GM20431 (cell line): Measurements from ENCODE around the gene NRAP.

ENCODE experiments used
- in situ Hi-C: fragments of 300-500 bp; cut with MseI, MboI; formaldehyde crosslinking; loops from one replicate; pipeline ENCODE4 v1.15.0; 2020; ENCODE audit warnings: low sequenced_read_pairs; ENCODE audit not compliant: unreplicated experiment

Gene NRAP

DNA sequence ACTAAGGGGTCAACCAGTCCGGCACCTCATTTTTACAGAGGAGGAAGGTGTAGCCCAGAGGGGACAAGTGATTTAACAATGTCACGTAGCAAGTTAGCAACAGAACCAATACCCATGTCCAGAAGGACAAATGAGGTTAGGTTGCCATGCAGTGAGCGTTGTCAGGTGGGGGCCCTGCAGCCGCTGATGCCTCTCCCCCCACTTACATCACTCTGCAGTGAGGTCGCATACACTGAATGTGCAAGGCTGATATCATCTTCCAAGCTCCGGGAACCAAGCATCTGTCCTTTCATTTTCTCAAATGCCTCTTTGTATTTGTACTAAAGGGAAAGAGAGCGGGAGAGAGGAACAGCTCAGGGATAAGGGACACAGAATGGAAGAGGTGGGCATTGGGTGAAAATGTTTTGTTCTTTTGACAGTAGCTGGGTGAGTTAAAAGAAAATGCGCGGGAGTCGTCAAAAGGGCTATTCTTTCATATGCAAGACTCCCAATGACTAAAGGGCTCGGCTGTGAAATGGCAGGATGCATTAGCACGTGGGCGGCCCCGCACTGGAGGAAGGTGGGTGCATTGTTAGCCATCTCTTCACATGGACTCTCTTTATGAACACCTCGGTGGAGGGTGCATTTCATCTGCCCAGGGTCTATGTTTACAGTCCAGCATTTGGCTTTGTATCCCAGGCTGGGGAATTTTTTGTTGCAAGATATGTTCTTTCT lies 49.7 kb downstream of the NRAP start:
- in situ Hi-C loops, result no loop called here

- in situ Hi-C loops, result no loop called here
Observed at GRCh38 chr10:113613427-113613826, 50.4 kb downstream of the NRAP start.

- in situ Hi-C loops, result no loop called here
Observed at GRCh38 chr10:113612154-113612553, 51.7 kb downstream of the NRAP start.

DNA sequence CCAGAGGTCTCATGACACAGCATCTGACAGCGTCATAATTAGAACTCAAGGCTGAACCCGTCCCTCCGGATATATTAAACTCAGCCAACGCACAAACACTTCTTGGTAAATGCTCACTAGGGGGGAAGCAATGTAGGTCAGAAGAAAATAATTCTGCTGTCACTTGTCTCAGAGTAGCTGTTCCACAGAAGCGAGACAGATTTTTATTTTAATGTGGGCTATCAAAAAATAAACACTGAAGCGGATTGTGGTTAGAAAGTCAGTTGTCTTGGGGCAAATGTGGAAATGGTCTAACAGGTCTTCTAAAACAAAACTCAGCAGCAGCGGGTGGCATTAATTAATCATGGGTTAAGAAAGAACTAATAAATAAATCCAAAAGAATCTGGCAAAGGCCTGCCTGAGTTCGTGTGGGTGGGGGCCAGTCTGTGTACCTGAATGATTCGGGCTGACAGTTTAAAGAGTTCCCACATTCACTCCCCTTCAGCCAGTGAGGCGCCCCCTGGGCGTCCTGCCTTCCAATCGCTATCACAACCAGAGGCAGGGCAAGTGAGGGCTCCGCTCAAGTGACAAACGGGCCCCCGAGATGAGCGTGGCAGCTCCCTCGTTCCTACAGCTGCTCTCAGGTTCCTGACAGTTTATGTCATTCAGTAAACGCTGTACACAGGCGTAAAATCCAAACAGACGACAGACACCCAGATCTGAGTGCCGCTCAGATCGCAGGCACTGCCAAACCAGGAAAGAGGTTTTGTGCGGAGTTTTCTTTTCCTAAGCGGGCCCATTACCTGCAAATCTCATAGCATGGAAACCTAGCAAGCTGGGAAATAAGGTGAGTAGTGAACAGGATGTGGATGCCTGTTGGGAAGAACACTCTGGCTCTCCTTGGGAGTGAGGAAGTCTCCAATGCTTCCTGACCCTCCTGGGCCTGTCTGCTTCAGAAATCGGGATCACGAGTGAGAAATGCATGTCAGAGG lies 52.9 kb downstream of the NRAP start:
- in situ Hi-C loops, result no loop called here

DNA sequence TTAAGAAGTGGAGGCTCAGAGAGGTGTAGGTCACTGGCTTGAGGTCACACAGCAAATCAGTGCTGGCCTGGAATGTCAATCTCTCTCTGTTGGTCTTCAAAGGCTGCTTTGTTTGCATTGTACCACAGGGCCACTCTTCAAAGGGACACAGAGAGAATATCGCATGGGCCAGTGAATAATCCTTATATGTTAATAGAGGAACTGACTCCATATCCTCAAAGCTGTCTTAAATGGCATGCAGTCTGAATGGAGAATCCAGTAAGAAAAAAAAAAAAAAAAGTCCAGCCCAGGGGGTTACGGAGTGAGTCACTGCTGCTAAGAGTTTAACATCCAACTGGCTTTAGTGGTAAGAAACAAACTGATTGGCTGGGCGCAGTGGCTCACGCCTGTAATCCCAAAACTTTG lies 54.1 kb downstream of the NRAP start:
- in situ Hi-C loops, result no loop called here

- in situ Hi-C loops, result no loop called here
Observed at GRCh38 chr10:113605268-113605978, 58.4 kb downstream of the NRAP start.

- in situ Hi-C loops, result no loop called here
Observed at GRCh38 chr10:113604572-113604971, 59.3 kb downstream of the NRAP start.

DNA sequence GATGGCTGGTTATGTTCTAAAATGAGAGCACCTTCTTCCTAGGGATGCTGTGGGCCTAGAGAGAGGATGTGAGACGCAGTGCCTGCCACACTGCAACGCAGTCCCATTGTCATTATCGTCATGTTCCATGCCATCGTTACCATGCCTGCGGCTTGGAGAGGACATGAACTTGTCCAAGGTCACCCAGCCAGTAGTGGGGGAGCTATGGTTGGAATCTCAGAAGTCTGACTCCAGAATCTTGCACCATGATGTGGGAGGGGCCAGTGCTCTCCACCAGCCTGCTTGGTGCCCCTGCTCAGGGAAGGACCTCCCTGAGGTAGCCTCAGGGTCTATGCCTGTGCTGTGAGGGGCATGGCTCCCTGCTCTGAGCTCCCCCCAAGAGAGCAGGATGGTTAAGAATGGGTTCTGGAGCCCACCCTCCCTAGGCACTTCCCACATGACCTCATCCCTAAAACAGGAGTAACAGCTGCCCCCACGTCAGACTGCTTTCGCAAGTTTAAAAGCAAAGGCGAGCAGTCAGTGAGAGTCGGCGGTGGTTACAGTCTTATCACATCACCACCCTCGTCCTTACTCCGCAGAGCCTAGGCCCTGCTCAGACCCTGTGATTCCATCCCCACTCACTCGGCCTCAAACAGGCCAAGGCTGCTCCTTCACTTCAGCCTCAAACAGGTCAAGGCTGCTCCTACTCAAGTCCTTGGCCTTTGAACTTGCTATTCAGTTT lies 60.6 kb downstream of the NRAP start:
- in situ Hi-C loops, result no loop called here

DNA sequence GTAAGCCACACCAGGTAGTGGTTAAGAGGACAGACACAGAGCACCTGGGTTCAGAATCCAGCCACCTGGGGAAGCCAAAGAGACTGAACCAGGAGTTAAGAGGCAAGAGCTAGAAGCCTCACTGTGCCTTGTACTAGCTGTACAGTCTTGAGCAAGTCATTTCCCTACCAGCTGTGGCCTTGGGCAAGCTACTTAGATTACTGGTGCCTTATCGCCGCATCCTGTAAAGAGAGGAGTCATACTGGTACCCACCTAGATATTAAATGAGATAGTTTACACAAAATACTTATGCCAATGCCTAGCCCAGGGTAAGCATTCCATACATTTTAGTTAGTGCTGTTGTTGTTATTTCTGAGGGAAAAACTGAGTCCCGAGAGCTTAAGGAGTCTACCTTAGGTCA lies 63.3 kb downstream of the NRAP start:
- in situ Hi-C loops, result no loop called here

GRCh38 chr10:113594652-113595051 lies 69.2 kb downstream of the NRAP start:
- in situ Hi-C loops, result no loop called here

DNA sequence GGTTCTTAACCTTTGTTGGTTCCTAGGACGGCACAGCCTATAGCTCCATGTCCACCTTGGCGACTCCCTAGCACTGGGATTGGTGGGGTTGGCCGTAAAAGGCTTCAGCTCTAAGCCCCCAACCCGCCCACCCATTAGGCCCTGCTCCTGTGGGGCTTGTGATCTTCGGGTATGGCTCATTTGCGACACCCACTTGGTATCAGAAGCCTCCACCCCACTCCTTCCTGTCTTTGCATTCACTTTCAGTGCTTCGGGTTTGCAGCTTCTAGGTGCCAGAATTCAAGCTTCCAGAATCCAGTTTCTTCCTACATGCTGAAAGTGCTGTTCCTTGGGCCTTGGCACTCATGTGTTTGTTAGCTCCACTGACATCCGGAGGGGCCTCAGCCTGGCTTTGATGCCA lies 71.5 kb downstream of the NRAP start:
- in situ Hi-C loops, result no loop called here

GRCh38 chr10:113590581-113590980 lies 73.3 kb downstream of the NRAP start:
- in situ Hi-C loops, result no loop called here

- in situ Hi-C loops, result no loop called here
Observed at GRCh38 chr10:113589201-113589770, 74.6 kb downstream of the NRAP start.

- in situ Hi-C loops, result no loop called here
Observed at GRCh38 chr10:113585949-113586348, 77.9 kb downstream of the NRAP start.

- in situ Hi-C loops, result no loop called here
Observed at GRCh38 chr10:113583571-113583970, 80.3 kb downstream of the NRAP start.

- in situ Hi-C loops, result no loop called here
Observed at GRCh38 chr10:113581092-113581491, 82.7 kb downstream of the NRAP start.

- in situ Hi-C loops, result no loop called here
Observed at GRCh38 chr10:113578773-113579172, 85.1 kb downstream of the NRAP start.

- in situ Hi-C loops, result no loop called here
Observed at GRCh38 chr10:113576852-113577251, 87.0 kb downstream of the NRAP start.

DNA sequence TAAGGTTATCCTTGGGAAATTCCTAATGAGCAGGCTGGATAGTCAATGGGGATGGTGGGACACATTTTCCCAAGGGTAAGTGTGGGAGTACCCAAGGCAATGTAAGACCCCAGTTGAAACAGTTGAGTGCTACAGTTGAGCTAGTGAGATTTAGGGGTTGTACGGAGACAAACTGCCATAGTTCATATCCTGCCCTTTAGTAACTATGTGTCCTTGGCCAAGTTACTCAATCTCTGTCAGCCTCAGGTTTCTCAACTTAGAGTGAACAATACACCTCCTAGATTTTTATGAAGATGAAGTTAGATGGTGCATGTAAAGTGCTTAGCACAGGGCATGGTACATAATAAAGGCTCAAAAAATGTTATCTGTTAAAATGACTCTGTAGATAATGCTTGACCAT lies 90.5 kb downstream of the NRAP start:
- in situ Hi-C loops, result no loop called here
